Stimulated activated CD8-positive, alpha-beta memory T cell treated with anti-CD3 and anti-CD28 coated beads, Interleukin-7, amount 100 ng/mL, for 4 hours (primary cell): ENCODE measurements around the gene HSPA1A.

Source experiments
- DNase-seq, 2 donors: peaks; one replicate each; pipeline ENCODE4 v3.0.0-alpha.2; 2020; ENCODE audit warnings: low read depth in 2 of 2

The HSPA1A gene

GRCh38 chr6:31815025-31815838, at the start of gene HSPA1A, which contains the start of gene HSPA1L:
HSPA1A (plus strand) TSS chr6:31815543; CDS start chr6:31815757, 214 bp downstream.
HSPA1L (minus strand) TSS chr6:31815283; CDS start chr6:31811972, 3,311 bp downstream.
- DNase-seq: peak in 1 of 2 donors; percentile 61

GRCh38 chr6:31765559-31765909, 49.8 kb upstream of the HSPA1A start:
- no peak for DNase-seq

GRCh38 chr6:31765910-31766794, 49.2 kb upstream of the HSPA1A start:
- DNase-seq: no peak

- DNase-seq: no peak
These were observed 48.2 kb upstream of the HSPA1A start for GRCh38 chr6:31767096-31767645.

GRCh38 chr6:31768363-31769257, 46.7 kb upstream of the HSPA1A start:
- DNase-seq: no peak

GRCh38 chr6:31769684-31770371, 45.5 kb upstream of the HSPA1A start:
- peak; percentile 60 to 64 for DNase-seq

GRCh38 chr6:31770860-31771259, 44.5 kb upstream of the HSPA1A start:
- no peak for DNase-seq

GRCh38 chr6:31771992-31772358, 43.4 kb upstream of the HSPA1A start:
- DNase-seq: peak; percentile 28 to 35

- no peak for DNase-seq
These were observed 40.2 kb upstream of the HSPA1A start for GRCh38 chr6:31775184-31775583.

GRCh38 chr6:31775633-31776484, 39.5 kb upstream of the HSPA1A start:
- DNase-seq: no peak

- DNase-seq: no peak
These were observed 38.8 kb upstream of the HSPA1A start for GRCh38 chr6:31776485-31776988.

GRCh38 chr6:31776989-31777666, 38.2 kb upstream of the HSPA1A start, which contains the start of gene VWA7:
VWA7 (minus strand) TSS chr6:31777328; CDS start chr6:31776779, 549 bp downstream.
- DNase-seq: peak; percentile 67 to 81

- no peak for DNase-seq
These were observed 37.7 kb upstream of the HSPA1A start for GRCh38 chr6:31777667-31778050.

- DNase-seq: no peak
These were observed 37.1 kb upstream of the HSPA1A start for GRCh38 chr6:31778193-31778592.

- no peak for DNase-seq
These were observed 36.1 kb upstream of the HSPA1A start for GRCh38 chr6:31778999-31779885.

GRCh38 chr6:31779908-31780307, 35.4 kb upstream of the HSPA1A start:
- DNase-seq: no peak

GRCh38 chr6:31780507-31781243, 34.7 kb upstream of the HSPA1A start:
- DNase-seq: no peak
